NCI-H2171 treated with DMSO at 0.1 percent for 48 hours (cell line): ENCODE measurements around the gene JPH2.

Experiments
- DNase-seq: peaks from one replicate; lab custom pipeline; 2025; lab: John Stamatoyannopoulos, UW

The JPH2 gene

GRCh38 chr20:44102582-44102981 lies 84.4 kb downstream of the JPH2 start:
- DNase-seq = no peak

DNA sequence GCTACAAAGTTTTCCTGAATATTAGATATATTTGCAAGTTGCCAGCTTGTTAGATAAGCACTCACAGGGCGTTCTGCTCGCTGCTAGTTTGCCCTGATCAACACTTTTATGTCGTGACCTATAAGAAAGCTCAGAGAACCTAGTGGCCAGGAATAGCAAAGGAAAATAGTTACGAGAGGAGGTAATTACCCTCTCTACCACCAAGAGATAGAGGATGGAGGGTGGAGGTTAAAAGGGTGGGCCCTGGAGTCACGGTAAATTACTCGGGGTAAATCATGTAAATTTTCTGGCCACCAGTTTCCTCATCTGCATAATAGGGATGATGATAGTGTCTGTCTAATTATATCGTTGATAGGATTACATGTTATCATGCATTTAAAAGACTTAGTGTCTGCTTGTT lies 87.2 kb downstream of the JPH2 start:
- no peak for DNase-seq

- DNase-seq = no peak
Measured at GRCh38 chr20:44098657-44099056, 88.3 kb downstream of the JPH2 start.

- DNase-seq = no peak
Measured at GRCh38 chr20:44098256-44098630, 88.7 kb downstream of the JPH2 start.

DNA sequence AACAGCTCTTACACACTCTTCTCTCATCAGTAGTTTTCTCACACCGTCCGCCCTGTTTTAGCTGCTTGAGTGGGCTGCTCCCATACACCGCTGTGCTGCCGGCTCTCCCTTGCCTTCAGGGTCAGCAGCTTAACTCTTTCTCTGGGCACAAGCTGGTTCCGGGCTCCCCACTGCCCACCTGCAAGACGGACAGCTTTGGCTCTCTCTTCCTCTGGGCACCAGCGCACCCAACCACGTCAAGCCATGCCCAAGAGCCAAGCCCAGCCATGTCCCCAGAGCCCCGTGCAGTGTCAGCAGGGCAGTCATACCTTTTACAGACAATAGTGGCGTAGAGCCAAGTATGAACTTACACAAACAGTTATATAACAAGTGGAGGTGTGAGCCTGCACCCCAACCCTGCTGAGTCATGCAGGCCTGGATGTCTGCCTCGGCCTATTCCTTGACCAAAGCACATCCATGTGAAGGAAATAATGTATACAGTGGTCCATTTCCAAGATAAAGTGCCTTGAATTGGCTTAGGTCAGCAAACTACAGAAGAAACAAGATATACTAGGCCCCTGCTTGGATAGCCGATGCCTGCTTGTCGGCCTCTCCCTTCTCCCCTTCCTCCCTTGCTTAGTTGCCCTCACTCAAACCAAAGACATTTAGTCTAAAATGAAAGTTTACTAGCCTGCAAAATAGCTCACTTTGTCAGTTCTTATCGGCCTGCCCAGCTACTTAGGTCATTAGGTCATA lies 89.3 kb downstream of the JPH2 start:
- DNase-seq = no peak

GRCh38 chr20:44095831-44096230 lies 91.2 kb downstream of the JPH2 start:
- no peak for DNase-seq

DNA sequence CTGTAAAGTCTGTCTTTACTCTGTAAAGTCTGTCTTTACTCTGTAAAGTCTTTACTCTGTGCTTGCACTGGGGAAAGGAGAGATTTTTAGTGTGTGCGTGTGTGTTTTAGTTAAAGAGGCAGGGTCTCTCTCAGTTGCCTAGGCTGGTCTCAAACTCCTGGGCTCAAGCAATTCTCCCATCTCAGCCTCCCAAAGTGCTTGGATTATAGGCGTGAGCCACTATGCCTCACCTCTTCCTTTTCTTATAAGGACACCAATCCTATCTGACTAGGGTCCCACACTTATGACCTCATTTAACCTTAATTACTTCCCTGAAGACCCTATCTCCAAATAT lies 93.8 kb downstream of the JPH2 start:
- DNase-seq = no peak

DNA sequence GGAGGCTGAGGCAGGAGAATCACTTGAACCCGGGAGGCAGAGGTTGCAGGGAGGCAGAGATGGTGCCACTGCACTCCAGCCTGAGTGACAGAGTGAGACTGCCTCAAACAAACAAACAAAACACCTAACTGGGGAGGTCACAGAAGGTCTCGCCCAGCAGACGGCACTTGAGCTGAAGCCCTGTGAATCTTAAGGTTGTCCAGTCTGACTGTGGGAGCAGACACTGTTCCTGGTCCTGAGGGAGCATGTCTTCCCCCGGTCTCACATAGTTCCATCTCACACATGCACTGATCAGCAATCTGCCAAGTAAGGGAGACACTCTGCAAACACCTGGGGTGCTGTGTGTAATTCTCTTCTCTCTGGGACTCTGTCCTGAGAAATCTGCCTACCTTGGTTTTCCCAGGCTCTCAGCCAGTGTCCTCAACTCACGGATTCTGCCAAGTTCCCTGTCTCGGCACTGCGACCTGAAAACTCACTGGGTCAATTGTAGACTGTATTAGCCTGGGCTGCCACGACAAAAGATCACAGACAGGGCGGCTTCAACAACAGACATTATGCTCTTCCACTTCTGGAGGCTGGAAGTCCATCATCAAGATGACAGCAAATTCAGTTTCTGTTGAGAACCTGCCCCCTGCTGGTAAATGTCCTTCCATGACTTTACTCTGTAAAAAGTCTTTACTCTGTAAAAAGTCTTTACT lies 94.3 kb downstream of the JPH2 start:
- DNase-seq = no peak

- DNase-seq = no peak
Measured at GRCh38 chr20:44091026-44091425, 96.0 kb downstream of the JPH2 start.

- peak; percentile 89 for DNase-seq
Measured at GRCh38 chr20:44089987-44090674, 96.9 kb downstream of the JPH2 start.

- no peak for DNase-seq
Measured at GRCh38 chr20:44087857-44088120, 99.2 kb downstream of the JPH2 start.

- DNase-seq = no peak
Measured at GRCh38 chr20:44087051-44087856, 99.7 kb downstream of the JPH2 start.

DNA sequence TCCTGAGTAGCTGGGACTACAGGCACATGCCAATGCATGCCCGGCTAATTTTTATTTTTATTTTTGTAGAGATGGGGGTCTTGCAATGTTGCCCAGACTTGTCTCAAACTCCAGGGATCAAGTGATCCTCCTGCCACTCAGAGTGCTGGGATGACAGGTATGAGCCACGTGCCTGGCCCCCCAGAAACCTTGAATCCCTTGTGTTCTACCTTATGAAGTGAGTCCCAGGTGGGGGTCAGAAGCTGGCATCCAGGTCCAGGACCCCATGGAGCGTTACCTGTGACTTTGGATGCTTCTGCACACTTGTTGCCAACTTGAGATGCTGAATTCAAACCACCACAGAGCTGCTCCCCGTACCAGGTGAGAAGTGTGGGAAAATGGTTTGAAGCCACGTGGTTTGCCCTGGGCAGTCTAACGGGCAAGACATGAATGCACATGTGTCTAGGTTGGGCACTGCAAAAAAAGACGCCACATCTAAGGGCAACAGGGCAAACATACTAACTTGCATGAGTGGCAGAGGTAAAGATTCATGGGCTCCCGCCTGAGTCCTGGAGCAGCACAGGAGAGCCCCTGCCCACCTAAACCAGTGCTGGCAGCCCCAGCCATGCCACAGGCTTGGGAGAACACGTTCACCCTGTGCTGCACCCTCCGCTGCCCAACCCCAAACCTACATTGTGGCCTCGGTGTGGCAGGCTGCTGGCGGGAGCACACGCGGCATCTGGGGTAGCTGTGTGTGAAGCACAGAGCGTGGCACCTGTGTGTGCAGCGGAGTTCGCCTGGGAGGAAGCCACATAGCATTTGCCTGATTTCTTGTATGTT lies 101.2 kb downstream of the JPH2 start:
- no peak for DNase-seq

DNA sequence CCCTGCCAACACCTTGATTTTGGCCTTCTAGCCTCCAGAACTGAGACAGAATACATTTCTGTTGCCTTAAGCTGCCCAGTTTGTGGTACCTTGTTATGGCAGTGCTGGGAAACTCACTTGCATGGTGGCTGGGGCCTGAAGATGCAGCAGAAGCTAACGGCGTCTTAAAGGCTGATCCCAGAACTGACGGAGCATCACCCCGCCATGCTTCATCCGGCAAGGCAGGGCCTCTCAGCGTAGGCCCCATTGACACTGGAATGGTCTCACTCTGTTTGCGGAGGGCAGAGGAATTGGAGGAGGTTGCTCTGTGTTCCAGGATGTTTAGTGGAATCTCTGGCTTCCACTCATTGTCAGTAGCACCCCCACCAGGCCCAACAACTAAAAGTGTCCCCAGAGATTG lies 102.1 kb downstream of the JPH2 start:
- DNase-seq = no peak

DNA sequence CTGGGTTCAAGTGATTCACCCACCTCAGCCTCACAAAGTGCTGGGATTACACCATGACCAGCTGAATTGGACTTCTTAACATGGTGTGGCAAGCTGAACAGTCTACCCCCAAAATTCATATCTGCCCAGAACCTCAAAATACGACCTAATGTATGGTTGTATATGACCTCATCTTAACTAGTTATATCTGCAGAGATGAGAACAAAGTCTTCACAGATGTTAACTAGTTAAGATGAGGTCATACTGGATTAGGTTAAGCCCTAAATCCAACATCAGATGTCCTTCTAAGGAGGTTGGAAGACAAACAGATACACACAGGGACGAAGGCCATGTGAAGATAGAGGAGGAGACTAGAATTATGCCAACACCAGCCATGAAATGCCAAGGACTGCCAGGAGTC lies 102.5 kb downstream of the JPH2 start:
- no peak for DNase-seq

- DNase-seq = no peak
Measured at GRCh38 chr20:44083220-44083933, 103.6 kb downstream of the JPH2 start.

DNA sequence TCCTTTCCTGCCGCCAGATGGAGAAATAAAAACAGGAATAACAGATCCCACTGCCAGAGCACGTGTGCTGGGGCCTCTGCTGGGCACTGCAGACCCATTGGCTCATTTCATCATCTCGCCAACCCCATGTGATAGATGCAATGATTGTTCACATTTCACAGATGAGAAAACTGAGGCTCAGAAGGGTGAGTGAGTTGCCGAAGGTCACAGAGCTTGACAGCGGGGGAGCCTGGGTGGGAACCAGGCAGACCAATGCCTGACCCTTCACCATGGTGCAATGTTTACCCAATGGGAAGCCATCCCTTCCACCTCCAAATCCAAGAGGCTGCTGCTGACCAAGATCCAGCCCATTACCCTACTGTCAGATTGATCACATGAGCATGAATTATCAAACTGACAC lies 105.1 kb downstream of the JPH2 start:
- no peak for DNase-seq

DNA sequence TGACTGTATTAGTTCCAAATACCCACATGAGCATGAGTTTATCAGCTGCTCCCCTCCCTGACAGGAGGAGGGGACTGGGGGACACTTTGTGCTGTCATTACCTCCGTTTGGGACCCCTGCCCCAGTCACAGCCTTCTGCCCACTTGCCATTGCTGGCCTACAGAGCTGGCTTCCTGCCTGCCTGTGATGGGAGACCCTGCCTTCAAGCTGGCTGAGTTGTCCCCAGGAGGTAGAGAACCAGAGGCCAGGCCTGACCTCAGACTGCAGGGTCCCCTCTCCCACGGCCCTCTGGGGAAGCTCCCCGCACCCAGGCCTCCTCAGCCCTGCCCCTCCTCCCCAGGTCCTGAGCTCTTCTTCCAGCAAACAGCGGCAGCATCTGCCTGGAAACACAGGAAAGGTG lies 105.5 kb downstream of the JPH2 start:
- DNase-seq = no peak

GRCh38 chr20:44080646-44081267 lies 106.2 kb downstream of the JPH2 start:
- peak; percentile 77 for DNase-seq

DNA sequence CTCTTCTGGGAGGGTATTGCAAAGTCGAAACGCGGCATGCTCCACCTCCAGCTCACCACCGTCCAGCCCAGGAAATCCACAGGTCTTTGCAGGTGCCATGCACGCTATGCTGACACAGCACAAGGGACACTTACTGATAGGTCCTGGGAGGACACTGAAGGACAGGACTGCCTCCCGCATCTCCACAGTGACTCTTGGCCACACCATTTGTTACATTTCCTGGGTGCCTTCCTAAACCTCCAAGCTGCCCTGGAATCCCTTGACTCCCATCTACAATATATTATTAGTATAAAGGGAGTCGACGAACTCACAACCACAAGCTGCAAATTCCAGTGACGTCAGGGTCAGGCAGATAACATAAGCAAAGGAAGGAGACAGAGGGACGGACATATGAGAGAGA lies 106.9 kb downstream of the JPH2 start:
- DNase-seq = no peak

DNA sequence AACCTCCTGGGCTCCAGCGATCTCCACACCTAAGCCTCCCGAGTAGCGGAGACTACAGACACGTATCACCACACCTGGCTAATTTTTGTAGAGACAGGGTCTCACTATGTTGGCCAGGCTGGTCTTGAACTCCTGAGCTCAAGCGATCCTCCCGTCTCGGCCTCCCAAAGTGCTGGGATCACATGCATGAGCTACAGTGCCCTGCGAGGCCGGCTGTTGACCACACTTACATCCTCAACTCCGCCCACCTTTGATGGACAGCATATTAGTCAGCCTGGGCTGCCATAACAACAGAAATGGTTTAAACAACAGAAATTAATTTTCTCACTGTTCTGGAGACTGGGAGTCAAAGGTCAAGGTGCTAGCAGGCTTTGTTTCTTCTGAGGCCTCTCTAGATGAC lies 107.7 kb downstream of the JPH2 start:
- no peak for DNase-seq
